SK-N-SH treated with all-trans-retinoic acid at 6 μM for 48 hours (cell line): ENCODE measurements around the gene NGLY1.

Source experiments
- CSDC2 ChIP-seq: fragments of 250-450 bp; sonication (Bioruptor Pico); IDR thresholded peaks from 2 replicates; pipeline ENCODE4 v1.5.0; 2020; ENCODE audit warnings: mild to moderate bottlenecking, moderate library complexity
- RARB ChIP-seq: fragments of 250-450 bp; sonication (Bioruptor Pico); IDR thresholded peaks from 2 replicates; pipeline ENCODE4 v1.8.0; 2021; ENCODE audit warnings: mild to moderate bottlenecking, moderate library complexity
- ZC3H10 ChIP-seq: fragments of 250-450 bp; sonication (Bioruptor Pico); IDR thresholded peaks from 2 replicates; pipeline ENCODE4 v1.5.1; 2021; ENCODE audit warnings: mild to moderate bottlenecking, moderate library complexity
- ZFP3 ChIP-seq: fragments of 250-450 bp; sonication (Bioruptor Pico); IDR thresholded peaks from 2 replicates; pipeline ENCODE4 v1.5.0; 2020; ENCODE audit warnings: mild to moderate bottlenecking, moderate library complexity
- ZNF70 ChIP-seq: fragments of 450-650 bp; formaldehyde crosslinking; IDR thresholded peaks from 2 replicates; pipeline ENCODE4 v1.5.0; 2020; ENCODE audit warnings: mild to moderate bottlenecking, moderate library complexity
- ZNF8 ChIP-seq: fragments of 450-650 bp; formaldehyde crosslinking; IDR thresholded peaks from 2 replicates; pipeline ENCODE4 v1.5.0; 2020; ENCODE audit warnings: mild to moderate bottlenecking, moderate library complexity
- TF ChIP-seq, protein P1 (sequence below): fragments of 250-450 bp; sonication (Bioruptor Pico); IDR thresholded peaks from 2 replicates; pipeline ENCODE4 v1.8.0; 2020; ENCODE audit warnings: mild to moderate bottlenecking, moderate library complexity, borderline replicate concordance

GRCh38 chr3:25748189-25748588 is 35.1 kb downstream of the NGLY1 start:
- TF ChIP-seq ZFP3: no peak
- no peak for TF ChIP-seq RARB (CRISPR knock-in tag)
- no peak for TF ChIP-seq ZNF70 (CRISPR knock-in tag)
- TF ChIP-seq CSDC2 (CRISPR knock-in tag): no peak
- TF ChIP-seq ZNF8 (CRISPR knock-in tag): no peak
- TF ChIP-seq ZC3H10 (CRISPR knock-in tag): no peak
- TF ChIP-seq, protein P1, sequence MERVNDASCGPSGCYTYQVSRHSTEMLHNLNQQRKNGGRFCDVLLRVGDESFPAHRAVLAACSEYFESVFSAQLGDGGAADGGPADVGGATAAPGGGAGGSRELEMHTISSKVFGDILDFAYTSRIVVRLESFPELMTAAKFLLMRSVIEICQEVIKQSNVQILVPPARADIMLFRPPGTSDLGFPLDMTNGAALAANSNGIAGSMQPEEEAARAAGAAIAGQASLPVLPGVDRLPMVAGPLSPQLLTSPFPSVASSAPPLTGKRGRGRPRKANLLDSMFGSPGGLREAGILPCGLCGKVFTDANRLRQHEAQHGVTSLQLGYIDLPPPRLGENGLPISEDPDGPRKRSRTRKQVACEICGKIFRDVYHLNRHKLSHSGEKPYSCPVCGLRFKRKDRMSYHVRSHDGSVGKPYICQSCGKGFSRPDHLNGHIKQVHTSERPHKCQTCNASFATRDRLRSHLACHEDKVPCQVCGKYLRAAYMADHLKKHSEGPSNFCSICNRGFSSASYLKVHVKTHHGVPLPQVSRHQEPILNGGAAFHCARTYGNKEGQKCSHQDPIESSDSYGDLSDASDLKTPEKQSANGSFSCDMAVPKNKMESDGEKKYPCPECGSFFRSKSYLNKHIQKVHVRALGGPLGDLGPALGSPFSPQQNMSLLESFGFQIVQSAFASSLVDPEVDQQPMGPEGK (CRISPR knock-in tag): no peak
